H9 (cell line): ENCODE data around the gene UNK. TPM values are rescaled to one million over a fixed set of nuclear protein-coding genes. Genes with fewer than 3 reads are reported as not detected.
"Not testable (repeated sequence)": the region's sequence is repeated elsewhere in the genome, so short reads cannot be mapped to it uniquely, and the experiment has no call there.

Experiments used
- DNase-seq: peaks from one replicate; pipeline ENCODE4 v3.0.0-alpha.2; 2017
- H2AFZ ChIP-seq: one replicate; pipeline ENCODE4 v1.6.1; 2013; ENCODE audit warnings: mild to moderate bottlenecking, low read length, control low read depth, moderate library complexity
- H2AK5ac ChIP-seq: 2 replicates; pipeline ENCODE4 v1.6.1; 2013; ENCODE audit warnings: low read length, control low read depth, mixed read lengths; ENCODE audit not compliant: insufficient read length
- H2BK120ac ChIP-seq: one replicate; pipeline ENCODE4 v1.6.1; 2013; ENCODE audit warnings: low read depth, mild to moderate bottlenecking, low read length, control low read depth, inconsistent platforms; ENCODE audit not compliant: poor library complexity, severe bottlenecking
- H2BK12ac ChIP-seq: 2 replicates; pipeline ENCODE4 v1.6.1; 2013; ENCODE audit warnings: low read length, control low read depth, mixed read lengths, low read depth; ENCODE audit not compliant: insufficient read length
- H2BK15ac ChIP-seq: 2 replicates; pipeline ENCODE4 v1.6.1; 2013; ENCODE audit warnings: low read depth, low read length, control low read depth
- H2BK20ac ChIP-seq: one replicate; pipeline ENCODE4 v1.6.1; 2013; ENCODE audit warnings: low read depth, mild to moderate bottlenecking, low read length, control low read depth, inconsistent platforms; ENCODE audit not compliant: poor library complexity, severe bottlenecking
- H2BK5ac ChIP-seq: 2 replicates; pipeline ENCODE4 v1.6.1; 2013; ENCODE audit warnings: low read length, control low read depth, mixed read lengths; ENCODE audit not compliant: insufficient read length
- H3K14ac ChIP-seq: 2 replicates; pipeline ENCODE4 v1.6.1; 2013; ENCODE audit warnings: low read length, control low read depth; ENCODE audit not compliant: insufficient read depth
- H3K18ac ChIP-seq: 2 replicates; pipeline ENCODE4 v1.6.1; 2013; ENCODE audit warnings: low read depth, mild to moderate bottlenecking, mixed read lengths, low read length, control low read depth; ENCODE audit not compliant: insufficient read length
- H3K23ac ChIP-seq: 2 replicates; pipeline ENCODE4 v1.6.1; 2013; ENCODE audit warnings: low read length, control low read depth, mixed read lengths, low read depth; ENCODE audit not compliant: insufficient read length
- H3K23me2 ChIP-seq: 2 replicates; pipeline ENCODE4 v1.6.1; 2013; ENCODE audit warnings: low read depth, mild to moderate bottlenecking, mixed read lengths, low read length, control low read depth; ENCODE audit not compliant: insufficient read length, poor library complexity, severe bottlenecking
- H3K27ac ChIP-seq: 2 replicates; pipeline ENCODE4 v1.5.1; 2013; ENCODE audit warnings: low read length, control low read depth, mixed read lengths, low read depth; ENCODE audit not compliant: insufficient read length
- H3K27me3 ChIP-seq: 2 replicates; pipeline ENCODE4 v1.6.1; 2013; ENCODE audit warnings: low read length, control low read depth, inconsistent platforms; ENCODE audit not compliant: insufficient read depth
- H3K4ac ChIP-seq: 2 replicates; pipeline ENCODE4 v1.6.1; 2013; ENCODE audit warnings: low read depth, mild to moderate bottlenecking, control low read depth, inconsistent platforms, low read length, moderate library complexity
- H3K4me1 ChIP-seq: 2 replicates; pipeline ENCODE4 v1.6.1; 2013; ENCODE audit warnings: low read length, control low read depth, inconsistent platforms; ENCODE audit not compliant: insufficient read depth
- H3K4me2 ChIP-seq: 2 replicates; pipeline ENCODE4 v1.6.1; 2013; ENCODE audit warnings: low read length, control low read depth, mixed read lengths; ENCODE audit not compliant: insufficient read length, insufficient read depth
- H3K56ac ChIP-seq: 2 replicates; pipeline ENCODE4 v1.6.1; 2013; ENCODE audit warnings: low read depth, mild to moderate bottlenecking, mixed read lengths, low read length, control low read depth; ENCODE audit not compliant: insufficient read length
- H3K79me1 ChIP-seq: 2 replicates; pipeline ENCODE4 v1.6.1; 2013; ENCODE audit warnings: low read depth, mild to moderate bottlenecking, moderate library complexity, low read length, control low read depth, inconsistent platforms; ENCODE audit not compliant: insufficient read depth, poor library complexity, severe bottlenecking
- H3K79me2 ChIP-seq: 2 replicates; pipeline ENCODE4 v1.6.1; 2013; ENCODE audit warnings: low read length, control low read depth, inconsistent platforms; ENCODE audit not compliant: insufficient read depth
- H3K9ac ChIP-seq: 2 replicates; pipeline ENCODE4 v1.6.1; 2013; ENCODE audit warnings: low read length, control low read depth, mixed read lengths; ENCODE audit not compliant: insufficient read length; ENCODE audit errors: extremely low read depth
- H3K9me3 ChIP-seq: one replicate; pipeline ENCODE4 v1.6.1; 2013; ENCODE audit warnings: low read depth, low read length, inconsistent platforms; ENCODE audit not compliant: control insufficient read depth
- H3T11ph ChIP-seq: one replicate; pipeline ENCODE4 v1.6.1; 2013; ENCODE audit warnings: mild to moderate bottlenecking, low read length, control low read depth, inconsistent platforms
- H4K20me1 ChIP-seq: one replicate; pipeline ENCODE4 v1.6.1; 2013; ENCODE audit not compliant: control insufficient read depth, insufficient read length, insufficient read depth
- H4K5ac ChIP-seq: 2 replicates; pipeline ENCODE4 v1.6.1; 2013; ENCODE audit warnings: low read depth, mild to moderate bottlenecking, mixed read lengths, low read length, control low read depth; ENCODE audit not compliant: insufficient read length
- H4K8ac ChIP-seq: replicated peaks from 2 replicates; pipeline ENCODE4 v1.6.1; 2013; ENCODE audit warnings: low read length, control low read depth, mixed read lengths, low read depth; ENCODE audit not compliant: insufficient read length
- H4K91ac ChIP-seq: 2 replicates; pipeline ENCODE4 v1.6.1; 2013; ENCODE audit warnings: low read depth, mild to moderate bottlenecking, moderate library complexity, mixed read lengths, low read length, control low read depth; ENCODE audit not compliant: insufficient read length
- H3K27ac Mint-ChIP-seq, 3 experiments: 2 replicates in 2 of 3; 3 replicates in 1 of 3; pipeline ENCODE4 v1.8.0; 2020 to 2021; ENCODE audit warnings: mixed read lengths in 3 of 3, mild to moderate bottlenecking in 1 of 3, moderate library complexity in 1 of 3
- H3K27me3 Mint-ChIP-seq: 2 replicates; pipeline ENCODE4 v1.8.0; 2021; ENCODE audit warnings: low read depth, mild to moderate bottlenecking, moderate library complexity, mixed read lengths
- H3K36me3 Mint-ChIP-seq, 3 experiments: 2 replicates in 2 of 3; 3 replicates in 1 of 3; pipeline ENCODE4 v1.8.0; 2020 to 2021; ENCODE audit warnings: low read depth in 3 of 3, mixed read lengths in 3 of 3; ENCODE audit not compliant: insufficient read depth in 1 of 3
- H3K4me1 Mint-ChIP-seq, 2 experiments: 2 replicates each; pipeline ENCODE4 v1.8.0; 2020; ENCODE audit warnings: mixed read lengths in 2 of 2
- H3K4me3 Mint-ChIP-seq, 2 experiments: 2 replicates in 1 of 2; 3 replicates in 1 of 2; pipeline ENCODE4 v1.8.0; 2020 to 2021; ENCODE audit warnings: mild to moderate bottlenecking in 2 of 2, mixed read lengths in 2 of 2, moderate library complexity in 1 of 2
- H3K9me3 Mint-ChIP-seq, 2 experiments: 2 replicates in 1 of 2; 3 replicates in 1 of 2; pipeline ENCODE4 v1.8.0; 2020; ENCODE audit warnings: mild to moderate bottlenecking in 2 of 2, mixed read lengths in 2 of 2, moderate library complexity in 1 of 2
- CTCF ChIP-seq: fragments of 200-600 bp; sonication (generic); conservative IDR thresholded peaks from 3 replicates; pipeline ENCODE4 v1.8.0; 2021; ENCODE audit warnings: antibody characterized with exemption, mild to moderate bottlenecking
- WGBS: extraction: QIAGEN DNeasy Blood & Tissue Kit; methylation state at CpG from one replicate; pipeline ENCODE4 v1.1.7; 2013; ENCODE audit warnings: missing lambda C conversion rate, low lambda C conversion rate, mixed read lengths; ENCODE audit not compliant: insufficient read length; ENCODE audit errors: extremely low coverage; 5-methylcytosine and 5-hydroxymethylcytosine counted together
- total RNA-seq: library from RNA; stranded (reverse); gene quantifications from 2 replicates; pipeline ENCODE4 v1.2.1, GENCODE V29; 2021

UNK gene
- total RNA-seq, 1 experiment from 2014 or later: 36.4 TPM

- Histone ChIP-seq H3T11ph (no peak overlapping the region), H3K4me1 (no peaks in the 10 kb centered on the region; the same call in 1 of the 2 replicates), H3K56ac (no peak overlapping the region), H3K18ac (no peak overlapping the region), H3K27ac (no peak overlapping the region), H3K4ac (no peak overlapping the region), H3K14ac (no peak overlapping the region), H2BK20ac (no peak overlapping the region), H3K79me2 (no peaks in the 10 kb centered on the region), H4K8ac (no peak overlapping the region), H3K23me2 (no peaks in the 10 kb centered on the region), H3K23ac (no peak overlapping the region), H3K79me1 (no peaks in the 10 kb centered on the region), H2BK5ac (no peak overlapping the region), H4K5ac (no peak overlapping the region), H4K91ac (no peak overlapping the region), H2AFZ (no peak overlapping the region), H3K27me3 (no peaks in the 10 kb centered on the region), H3K9me3 (no peaks in the 10 kb centered on the region), H2BK120ac (no peak overlapping the region), H2BK15ac (no peak overlapping the region), H2BK12ac (no peak overlapping the region), H3K4me2 (no peak overlapping the region), H3K9ac (no peak overlapping the region), H4K20me1 (no peaks in the 10 kb centered on the region), H2AK5ac (no peak overlapping the region)
- H3K36me3 Mint-ChIP-seq: no peaks in the 10 kb centered on the region; a peak in 1 of 7 replicates
- peaks cover 6 to 23% of the 10 kb centered on the region in 2 experiments for H3K4me1 Mint-ChIP-seq
- TF ChIP-seq CTCF: no peak
- no peaks in the 10 kb centered on the region for H3K9me3 Mint-ChIP-seq
- H3K4me3 Mint-ChIP-seq: no peak overlapping the region
- peak; percentile 70 for DNase-seq
- H3K27me3 Mint-ChIP-seq: no peaks in the 10 kb centered on the region; the same call in 1 of the 2 replicates
- WGBS: no CpG with 5 or more reads among the region's 8 CpGs
- H3K27ac Mint-ChIP-seq: no peak overlapping the region
These were observed 79.9 kb downstream of the UNK start for GRCh38 chr17:75864448-75864871.

- not testable (repeated sequence) for H3K14ac ChIP-seq, H3K18ac ChIP-seq, H2BK12ac ChIP-seq, H2BK15ac ChIP-seq, H2AFZ ChIP-seq, H3K4me3 Mint-ChIP-seq, H2BK120ac ChIP-seq, H2AK5ac ChIP-seq, H4K91ac ChIP-seq, H4K5ac ChIP-seq, H3K4ac ChIP-seq, H3K27ac ChIP-seq, H3T11ph ChIP-seq, H3K23ac ChIP-seq, H3K79me2 ChIP-seq, H3K4me1 ChIP-seq, H3K36me3 Mint-ChIP-seq, H4K8ac ChIP-seq, H3K4me2 ChIP-seq, H3K27me3 Mint-ChIP-seq, H3K79me1 ChIP-seq, H3K56ac ChIP-seq, H4K20me1 ChIP-seq, H3K9ac ChIP-seq, H2BK5ac ChIP-seq, H3K9me3 Mint-ChIP-seq, H3K23me2 ChIP-seq, H2BK20ac ChIP-seq, DNase-seq, H3K9me3 ChIP-seq, H3K27me3 ChIP-seq
- peak overlapping the region in 1 of 3 experiments; percentile 77; a peak in 1 of 7 replicates for H3K27ac Mint-ChIP-seq
- peaks cover 8 to 25% of the 10 kb centered on the region in 2 experiments for H3K4me1 Mint-ChIP-seq
- WGBS: no CpG with 5 or more reads among the region's 4 CpGs
These were observed 80.3 kb downstream of the UNK start for GRCh38 chr17:75864887-75865286.
